Astrocyte of the spinal cord (primary cell): ENCODE measurements around the gene TTC39A.
"Not testable (repeated sequence)": the region's sequence is repeated elsewhere in the genome, so short reads cannot be mapped to it uniquely, and the experiment has no call there.

Experiments
- DNase-seq: peaks from one replicate; pipeline ENCODE4 v3.0.0; 2011; ENCODE audit warnings: low read depth, low spot score
- H3K4me3 ChIP-seq: 2 replicates; pipeline ENCODE4 v1.5.1; 2011; ENCODE audit warnings: low read depth, mild to moderate bottlenecking, low read length, moderate library complexity
- in situ Hi-C: cut with HindIII; loops from 2 replicates; pipeline ENCODE4 v1.10.0; 2017; ENCODE audit warnings: low sequenced_read_pairs
- TF ChIP-seq, protein P1 (sequence below): IDR thresholded peaks from 2 replicates; pipeline ENCODE4 v1.5.1; 2012; ENCODE audit warnings: low read depth, mild to moderate bottlenecking, low read length, inconsistent platforms

The TTC39A gene

DNA sequence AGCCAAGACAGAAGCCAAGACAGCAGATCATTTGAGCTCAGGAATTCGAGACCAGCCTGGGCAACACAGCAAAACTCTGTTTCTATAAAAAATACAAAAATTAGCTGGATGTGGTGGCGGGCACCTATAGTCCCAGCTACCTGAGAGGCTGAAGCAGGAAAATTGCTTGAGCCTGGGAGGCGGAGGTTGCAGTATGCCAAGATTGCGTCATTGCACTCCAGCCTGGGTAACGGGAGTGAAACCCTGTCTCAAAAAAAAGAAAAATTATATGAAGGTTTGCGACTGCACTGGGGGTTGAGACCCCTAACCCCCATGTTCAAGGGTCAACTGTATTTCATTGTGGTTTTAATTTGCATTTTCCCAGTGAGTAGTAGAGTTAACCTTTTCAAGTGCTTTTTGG lies 78.0 kb downstream of the TTC39A start:
- H3K4me3 ChIP-seq = no peak overlapping the region
- TF ChIP-seq, protein P1, sequence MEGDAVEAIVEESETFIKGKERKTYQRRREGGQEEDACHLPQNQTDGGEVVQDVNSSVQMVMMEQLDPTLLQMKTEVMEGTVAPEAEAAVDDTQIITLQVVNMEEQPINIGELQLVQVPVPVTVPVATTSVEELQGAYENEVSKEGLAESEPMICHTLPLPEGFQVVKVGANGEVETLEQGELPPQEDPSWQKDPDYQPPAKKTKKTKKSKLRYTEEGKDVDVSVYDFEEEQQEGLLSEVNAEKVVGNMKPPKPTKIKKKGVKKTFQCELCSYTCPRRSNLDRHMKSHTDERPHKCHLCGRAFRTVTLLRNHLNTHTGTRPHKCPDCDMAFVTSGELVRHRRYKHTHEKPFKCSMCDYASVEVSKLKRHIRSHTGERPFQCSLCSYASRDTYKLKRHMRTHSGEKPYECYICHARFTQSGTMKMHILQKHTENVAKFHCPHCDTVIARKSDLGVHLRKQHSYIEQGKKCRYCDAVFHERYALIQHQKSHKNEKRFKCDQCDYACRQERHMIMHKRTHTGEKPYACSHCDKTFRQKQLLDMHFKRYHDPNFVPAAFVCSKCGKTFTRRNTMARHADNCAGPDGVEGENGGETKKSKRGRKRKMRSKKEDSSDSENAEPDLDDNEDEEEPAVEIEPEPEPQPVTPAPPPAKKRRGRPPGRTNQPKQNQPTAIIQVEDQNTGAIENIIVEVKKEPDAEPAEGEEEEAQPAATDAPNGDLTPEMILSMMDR = no peak
- no peak for DNase-seq
- in situ Hi-C loops = no loop called here

DNA sequence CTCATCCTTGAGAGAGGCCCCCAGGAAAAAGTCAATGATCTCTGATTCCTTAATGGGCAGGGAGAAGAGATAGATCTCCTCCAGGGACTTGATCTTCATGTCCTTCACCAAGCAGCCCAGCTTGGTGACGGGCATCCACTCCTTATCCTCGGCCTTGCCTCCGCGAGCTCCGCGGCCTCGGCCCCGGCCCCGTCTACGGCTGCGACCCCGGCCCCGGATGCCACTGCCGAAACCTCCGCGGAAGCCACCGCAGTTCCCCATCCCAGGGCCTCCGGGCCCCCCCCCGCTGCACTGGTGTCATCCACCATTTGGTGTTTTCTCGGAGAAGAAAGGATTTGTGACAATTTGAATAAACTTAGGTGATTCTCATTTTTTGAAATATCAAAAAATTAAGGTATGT lies 79.2 kb downstream of the TTC39A start:
- H3K4me3 ChIP-seq, DNase-seq, in situ Hi-C loops: not testable (repeated sequence)

DNA sequence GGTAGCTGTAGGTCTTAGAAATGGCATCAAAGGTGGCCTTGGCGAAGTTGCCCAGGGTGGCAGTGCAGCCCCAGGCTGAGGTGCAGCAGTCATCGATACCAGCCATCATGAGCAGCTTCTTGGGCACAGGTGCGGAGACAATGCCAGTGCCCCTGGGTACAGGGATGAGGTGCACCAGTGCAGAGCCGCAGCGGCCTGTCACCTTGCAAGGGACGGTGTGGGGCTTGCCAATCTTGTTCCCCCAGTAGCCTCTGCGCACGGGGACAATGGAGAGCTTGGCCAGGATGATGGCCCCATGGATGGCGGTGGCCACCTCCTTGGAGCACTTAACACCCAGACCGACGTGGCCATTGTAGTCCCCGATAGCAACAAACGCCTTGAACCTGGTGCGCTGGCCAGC lies 79.6 kb downstream of the TTC39A start:
- in situ Hi-C loops, H3K4me3 ChIP-seq, DNase-seq: not testable (repeated sequence)

- no peak for DNase-seq
- H3K4me3 ChIP-seq = no peak overlapping the region
- TF ChIP-seq, protein P1 = no peak
- in situ Hi-C loops = no loop called here
These were observed 80.9 kb downstream of the TTC39A start for GRCh38 chr1:51249445-51249844.

- H3K4me3 ChIP-seq = no peak overlapping the region
- in situ Hi-C loops = no loop called here
- no peak for DNase-seq
- TF ChIP-seq, protein P1 = no peak
These were observed 82.9 kb downstream of the TTC39A start for GRCh38 chr1:51247499-51247898.

- DNase-seq = no peak
- TF ChIP-seq, protein P1 = no peak
- no peak overlapping the region for H3K4me3 ChIP-seq
- in situ Hi-C loops = no loop called here
These were observed 83.3 kb downstream of the TTC39A start for GRCh38 chr1:51247022-51247421.

GRCh38 chr1:51242546-51242945 lies 87.8 kb downstream of the TTC39A start:
- TF ChIP-seq, protein P1 = no peak
- DNase-seq = no peak
- H3K4me3 ChIP-seq = no peak overlapping the region
- in situ Hi-C loops = no loop called here

GRCh38 chr1:51241119-51241518 lies 89.2 kb downstream of the TTC39A start:
- in situ Hi-C loops = no loop called here
- H3K4me3 ChIP-seq = no peak overlapping the region
- TF ChIP-seq, protein P1 = no peak
- DNase-seq = no peak
